Transverse colon (tissue), 4 donors: Measurements from ENCODE around the gene ZDHHC11. TPM values are rescaled to one million over a fixed set of nuclear protein-coding genes. Genes with fewer than 3 reads are reported as not detected.
"Not testable (repeated sequence)": the region's sequence is repeated elsewhere in the genome, so short reads cannot be mapped to it uniquely, and the experiment has no call there.

Source experiments
- DNase-seq: peaks from one replicate; pipeline ENCODE4 v3.0.0-alpha.2; 2019
- H3K27ac ChIP-seq, 4 donors: fragments of 200-600 bp; sonication (generic); 2 replicates each; pipeline ENCODE4 v1.5.1; 2016 to 2018; ENCODE audit warnings: inconsistent platforms in 4 of 4
- H3K27me3 ChIP-seq: fragments of 200-600 bp; sonication (generic); 2 replicates; pipeline ENCODE4 v1.5.1; 2017; ENCODE audit warnings: inconsistent platforms
- H3K36me3 ChIP-seq, 4 donors: fragments of 200-600 bp; sonication (generic); 2 replicates each; pipeline ENCODE4 v1.5.1; 2017 to 2019; ENCODE audit warnings: inconsistent platforms in 4 of 4
- H3K4me1 ChIP-seq, 4 donors: fragments of 200-600 bp; sonication (generic); 2 replicates each; pipeline ENCODE4 v1.5.1; 2017 to 2020; ENCODE audit warnings: inconsistent platforms in 4 of 4
- H3K4me3 ChIP-seq, 4 donors: fragments of 200-600 bp; sonication (generic); 1 replicate in 1 of 4; 2 replicates in 3 of 4; pipeline versions ENCODE4 v1.5.1 to v1.6.1; 2017 to 2019; ENCODE audit warnings: inconsistent platforms in 4 of 4
- H3K9me3 ChIP-seq, 2 donors: fragments of 200-600 bp; sonication (generic); 2 replicates each; pipeline ENCODE4 v1.5.1; 2017 to 2019; ENCODE audit warnings: inconsistent platforms in 2 of 2
- EP300 ChIP-seq: sonication (generic); formaldehyde crosslinking; IDR thresholded peaks from one replicate; pipeline ENCODE4 v1.6.1; 2017; ENCODE audit warnings: antibody characterized with exemption, low read depth
- POLR2A ChIP-seq: fragments of 450-650 bp; IDR thresholded peaks from one replicate; pipeline ENCODE4 v1.6.1; 2016; ENCODE audit warnings: antibody characterized with exemption, mild to moderate bottlenecking, moderate library complexity
- POLR2AphosphoS5 ChIP-seq, 3 donors: sonication (generic); formaldehyde crosslinking; IDR thresholded peaks; one replicate each; pipeline ENCODE4 v1.6.1; 2016; ENCODE audit warnings: antibody characterized with exemption in 3 of 3
- WGBS, 2 donors: methylation state at CpG; one replicate each; pipeline ENCODE4 v1.1.5; 2018; ENCODE audit warnings: low coverage in 1 of 2; 5-methylcytosine and 5-hydroxymethylcytosine counted together
- in situ Hi-C, 4 donors: fragments of 200-750 bp; cut with MboI; loops; one replicate each; pipeline versions ENCODE4 v1.15.0 to v1.15.1; 2017; ENCODE audit warnings: low sequenced_read_pairs in 3 of 4, low pct_ligation_motif_present in 1 of 4, low pct_unique_long_range_greater_than_20kb in 1 of 4
- intact Hi-C: fragments of 100-400 bp; cut with DNase I; formaldehyde crosslinking; loops from one replicate; pipeline ENCODE4 v1.15.1; 2023; ENCODE audit warnings: low total_unique reads
- total RNA-seq, 4 donors: library from RNA; depleted of rRNA; stranded (reverse); fragments of >200 nt; gene quantifications; one replicate each; pipeline ENCODE4 v1.1.0, GENCODE V29; 2016
- TF ChIP-seq, protein P1 (sequence below), 5 experiments: fragments of 200-600 bp in 3 of 5; fragments of 450-650 bp in 2 of 5; sonication (generic) in 3 of 5; IDR thresholded peaks; 1 replicate in 2 of 5; 2 replicates in 3 of 5; pipeline ENCODE4 v1.5.1; 2016 to 2017; ENCODE audit warnings: antibody characterized with exemption in 5 of 5, inconsistent platforms in 3 of 5, mild to moderate bottlenecking in 2 of 5, moderate library complexity in 1 of 5

ZDHHC11 gene
- total RNA-seq, 4 donors from 2014 or later: 1.2 to 15.0 (median 10.6) TPM

DNA sequence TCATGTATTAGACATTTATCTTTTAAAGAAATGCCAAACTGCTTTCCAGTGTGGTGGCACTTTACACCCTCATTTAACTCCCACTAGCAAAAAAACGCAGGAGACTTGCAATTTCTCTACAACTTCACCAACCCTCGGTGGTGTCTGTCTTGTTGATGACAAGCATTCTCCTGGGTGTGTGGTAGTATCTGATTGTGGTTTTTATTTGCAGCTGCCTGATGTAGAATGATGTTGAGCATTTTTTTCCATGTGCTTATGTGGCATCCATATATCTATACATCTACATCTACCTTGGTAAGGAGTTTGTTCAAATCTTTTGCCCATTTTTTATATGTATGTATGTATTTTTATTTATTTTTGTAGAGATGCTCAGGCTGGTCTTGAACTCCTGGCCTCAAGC, 16.8 kb downstream of the ZDHHC11 start:
- H3K27ac ChIP-seq, H3K27me3 ChIP-seq, H3K9me3 ChIP-seq, DNase-seq, intact Hi-C loops, H3K36me3 ChIP-seq, H3K4me3 ChIP-seq, H3K4me1 ChIP-seq: not testable (repeated sequence)
- in situ Hi-C loops: loop anchor here in 1 of 4 donors (5.0 kb wide), 1 partner anchor 92 kb away; no protein-coding TSS in a partner anchor
- 62% methylated on average over 2 of the region's 2 CpGs; no CpG with 5 or more reads in 1 of the 2 donors for WGBS, 2 donors

DNA sequence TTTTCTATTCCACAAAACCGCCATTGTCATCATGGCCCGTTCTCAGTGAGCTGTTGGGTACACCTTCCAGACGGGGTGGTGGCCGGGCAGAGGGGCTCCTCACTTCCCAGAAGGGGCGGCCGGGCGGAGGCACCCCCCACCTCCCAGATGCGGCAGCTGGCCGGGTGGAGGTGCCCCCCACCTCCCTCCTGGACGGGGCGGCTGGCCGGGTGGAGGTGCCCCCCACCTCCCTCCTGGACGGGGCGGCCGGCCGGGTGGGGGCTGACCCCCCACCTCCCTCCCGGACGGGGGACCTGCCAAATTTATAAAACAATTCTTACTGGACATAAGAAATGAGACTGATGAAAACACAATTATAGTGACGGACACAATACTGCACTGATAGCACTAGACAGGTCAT, 22.6 kb downstream of the ZDHHC11 start:
- H3K27me3 ChIP-seq, H3K36me3 ChIP-seq, in situ Hi-C loops, DNase-seq, H3K9me3 ChIP-seq, H3K4me1 ChIP-seq, H3K4me3 ChIP-seq, intact Hi-C loops, H3K27ac ChIP-seq: not testable (repeated sequence)
- WGBS, 2 donors: 98% methylated on average over 15 of the region's 19 CpGs; no CpG with 5 or more reads in 1 of the 2 donors

- DNase-seq: not testable (repeated sequence)
Observed at GRCh38 chr5:825544-825943, 25.2 kb downstream of the ZDHHC11 start.

DNA sequence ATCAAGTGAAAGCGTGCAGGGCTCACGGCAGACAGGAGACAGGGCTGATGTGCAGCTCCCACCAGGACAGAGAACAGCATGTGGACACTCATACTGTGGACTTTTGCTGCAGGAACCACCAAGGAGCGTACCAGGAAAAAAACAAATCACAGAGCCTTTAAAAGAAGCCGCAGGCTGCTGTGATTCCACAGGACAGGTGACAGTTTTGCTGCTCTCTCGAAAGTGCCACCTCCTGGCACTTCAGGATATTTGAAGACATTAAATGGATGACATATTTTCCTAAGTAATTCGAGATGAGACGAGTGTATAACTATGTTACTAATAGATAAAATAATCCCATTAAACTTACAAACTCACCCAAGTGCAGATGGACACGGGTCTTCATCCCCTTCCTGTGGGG, 29.3 kb downstream of the ZDHHC11 start:
- TF ChIP-seq, protein P1, sequence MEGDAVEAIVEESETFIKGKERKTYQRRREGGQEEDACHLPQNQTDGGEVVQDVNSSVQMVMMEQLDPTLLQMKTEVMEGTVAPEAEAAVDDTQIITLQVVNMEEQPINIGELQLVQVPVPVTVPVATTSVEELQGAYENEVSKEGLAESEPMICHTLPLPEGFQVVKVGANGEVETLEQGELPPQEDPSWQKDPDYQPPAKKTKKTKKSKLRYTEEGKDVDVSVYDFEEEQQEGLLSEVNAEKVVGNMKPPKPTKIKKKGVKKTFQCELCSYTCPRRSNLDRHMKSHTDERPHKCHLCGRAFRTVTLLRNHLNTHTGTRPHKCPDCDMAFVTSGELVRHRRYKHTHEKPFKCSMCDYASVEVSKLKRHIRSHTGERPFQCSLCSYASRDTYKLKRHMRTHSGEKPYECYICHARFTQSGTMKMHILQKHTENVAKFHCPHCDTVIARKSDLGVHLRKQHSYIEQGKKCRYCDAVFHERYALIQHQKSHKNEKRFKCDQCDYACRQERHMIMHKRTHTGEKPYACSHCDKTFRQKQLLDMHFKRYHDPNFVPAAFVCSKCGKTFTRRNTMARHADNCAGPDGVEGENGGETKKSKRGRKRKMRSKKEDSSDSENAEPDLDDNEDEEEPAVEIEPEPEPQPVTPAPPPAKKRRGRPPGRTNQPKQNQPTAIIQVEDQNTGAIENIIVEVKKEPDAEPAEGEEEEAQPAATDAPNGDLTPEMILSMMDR (IDR thresholded peaks at IDR 0.05): peak in 2 of 5 experiments; percentile 4 to 16
- TF ChIP-seq EP300 (no peak), POLR2A (no peak)
- Histone ChIP-seq H3K4me3 (no peak overlapping the region), H3K4me1 (no peaks in the 10 kb centered on the region), H3K9me3 (no peaks in the 10 kb centered on the region), H3K27me3 (no peaks in the 10 kb centered on the region), H3K36me3 (no peaks in the 10 kb centered on the region), H3K27ac (no peak overlapping the region)
- 59 to 80% methylated on average over 1 to 8 of the region's 8 CpGs for WGBS, 2 donors
- no peak for DNase-seq
- intact Hi-C loops (no loop called here), in situ Hi-C loops (no loop called here)

More at GRCh38 chr5:825544-825943, 25.2 kb downstream of the ZDHHC11 start:
- intact Hi-C loops, H3K27me3 ChIP-seq, H3K27ac ChIP-seq, in situ Hi-C loops, H3K9me3 ChIP-seq, H3K36me3 ChIP-seq, H3K4me1 ChIP-seq, H3K4me3 ChIP-seq: not testable (repeated sequence)
- 63% methylated on average over 1 of the region's 1 CpG; no CpG with 5 or more reads in 1 of the 2 donors for WGBS, 2 donors

- in situ Hi-C loops: no loop called here
- DNase-seq: no peak
- H3K4me1 ChIP-seq: no peaks in the 10 kb centered on the region
- no peak for TF ChIP-seq POLR2AphosphoS5 (IDR thresholded peaks at IDR 0.05)
- TF ChIP-seq, protein P1 (IDR thresholded peaks at IDR 0.05): no peak
- TF ChIP-seq EP300: no peak
- TF ChIP-seq POLR2A: no peak
- H3K4me3 ChIP-seq: no peak overlapping the region
- H3K27ac ChIP-seq: no peak overlapping the region
- WGBS, 2 donors: 57 to 69% methylated on average over 2 to 3 of the region's 3 CpGs
- no peaks in the 10 kb centered on the region for H3K27me3 ChIP-seq
- H3K9me3 ChIP-seq: no peaks in the 10 kb centered on the region
- intact Hi-C loops: no loop called here
- no peaks in the 10 kb centered on the region for H3K36me3 ChIP-seq
Observed at GRCh38 chr5:820245-820644, 30.5 kb downstream of the ZDHHC11 start.

DNA sequence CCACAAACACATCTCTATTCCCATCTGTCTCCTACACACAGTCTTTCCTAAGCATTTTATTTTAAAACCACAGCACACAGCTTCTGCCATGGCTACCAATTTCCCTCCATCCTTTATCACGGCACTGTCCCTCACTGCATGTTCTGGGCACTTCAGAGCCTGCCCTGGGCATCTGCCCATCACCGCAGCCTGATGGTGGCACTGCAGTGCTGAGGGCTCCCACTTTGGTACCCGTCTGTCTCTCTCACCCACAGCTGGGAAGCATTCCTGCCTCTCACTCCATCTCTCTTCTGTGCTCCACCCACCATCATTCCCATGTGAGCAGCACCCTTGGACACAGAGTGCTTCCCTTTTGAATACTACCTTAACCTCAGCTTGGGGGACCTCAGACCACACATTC, 31.7 kb downstream of the ZDHHC11 start:
- WGBS, 2 donors: 80 to 100% methylated on average over 1 to 3 of the region's 3 CpGs
- Histone ChIP-seq H3K36me3 (no peaks in the 10 kb centered on the region), H3K4me1 (no peaks in the 10 kb centered on the region), H3K4me3 (no peak overlapping the region), H3K27ac (no peak overlapping the region), H3K9me3 (no peaks in the 10 kb centered on the region), H3K27me3 (no peaks in the 10 kb centered on the region)
- in situ Hi-C loops (no loop called here), intact Hi-C loops (no loop called here)
- DNase-seq: no peak
- TF ChIP-seq POLR2AphosphoS5 (IDR thresholded peaks at IDR 0.05): no peak
- TF ChIP-seq POLR2A: no peak
- TF ChIP-seq, protein P1 (IDR thresholded peaks at IDR 0.05): no peak
- no peak for TF ChIP-seq EP300
